GM12878 (cell line): ENCODE data around the gene ATF2. TPM values are rescaled to one million over a fixed set of nuclear protein-coding genes. Genes with fewer than 3 reads are reported as not detected.

Experiments
- ATAC-seq: fragments of 200-7000 bp; cut with Tn5 transposase; 3 replicates; pipeline ENCODE4 v1.9.1; 2020; ENCODE audit warnings: mild to moderate bottlenecking, moderate library complexity
- BruUV-seq: library from RNA; stranded (reverse); fragments of 400-500 nt; replicated peaks from 2 replicates; lab custom pipeline; 2021; lab: Mats Ljungman, UMichigan
- CTCF ChIA-PET: fragments of 300-600 bp; sonication (Branson Sonifier 250); formaldehyde crosslinking; extraction: SDS; loops from one replicate; lab custom pipeline; 2021; ENCODE audit warnings: inconsistent platforms; lab: Yijun Ruan, JAX
- POLR2A ChIA-PET: fragments of 350-600 bp; formaldehyde crosslinking; extraction: SDS; loops from one replicate; lab custom pipeline; 2021; ENCODE audit warnings: inconsistent platforms; lab: Charles Lee
- RAD21 ChIA-PET: fragments of 300-600 bp; sonication (Branson Sonifier 250); formaldehyde crosslinking; loops from one replicate; lab custom pipeline; 2023; ENCODE audit warnings: antibody characterized with exemption; ENCODE audit not compliant: unreplicated experiment; lab: Charles Lee
- SMC1A ChIA-PET: fragments of 300-600 bp; sonication (Branson Sonifier 250); formaldehyde crosslinking; loops from one replicate; lab custom pipeline; 2023; ENCODE audit not compliant: unreplicated experiment, uncharacterized antibody; lab: Charles Lee
- DNase-seq: peaks from one replicate; pipeline ENCODE4 v3.0.0-alpha.2; 2011; ENCODE audit warnings: low read depth, low spot score
- FAIRE-seq: peaks from 3 replicates; lab custom pipeline; 2011; peaks lifted over from hg19 to GRCh38; lab: Jason Lieb, UNC
- H2AFZ ChIP-seq: 2 replicates; pipeline ENCODE4 v1.6.0; 2011; ENCODE audit warnings: low read depth, low read length, control low read depth; ENCODE audit not compliant: control insufficient read depth
- H3K27ac ChIP-seq: 2 replicates; pipeline ENCODE4 v1.5.1; 2011; ENCODE audit warnings: control low read depth; ENCODE audit not compliant: control insufficient read depth, insufficient read depth
- H3K27me3 ChIP-seq, 2 experiments: replicated peaks in 1 of 2; 2 replicates each; pipeline versions ENCODE4 v1.6.0 to v1.6.1; 2011; ENCODE audit warnings: low read length in 1 of 2; ENCODE audit not compliant: control insufficient read depth in 2 of 2, insufficient read depth in 2 of 2
- H3K36me3 ChIP-seq, 2 experiments: 2 replicates each; pipeline ENCODE4 v1.5.1; 2011; ENCODE audit warnings: low read length in 1 of 2; ENCODE audit not compliant: control insufficient read depth in 2 of 2, insufficient read depth in 2 of 2
- H3K4me1 ChIP-seq: 2 replicates; pipeline ENCODE4 v1.6.1; 2011; ENCODE audit warnings: mild to moderate bottlenecking, low read length, moderate library complexity, mixed read lengths; ENCODE audit not compliant: control insufficient read depth, insufficient read depth
- H3K4me2 ChIP-seq: 2 replicates; pipeline ENCODE4 v1.6.0; 2011; ENCODE audit warnings: control low read depth; ENCODE audit not compliant: control insufficient read depth, insufficient read depth
- H3K4me3 ChIP-seq: fragments of 200-600 bp; sonication (generic); 2 replicates; pipeline ENCODE4 v1.5.1; 2016
- H3K79me2 ChIP-seq: 2 replicates; pipeline ENCODE4 v1.6.0; 2011; ENCODE audit warnings: low read length; ENCODE audit not compliant: control insufficient read depth, insufficient read depth
- H3K9ac ChIP-seq: 2 replicates; pipeline ENCODE4 v1.8.0; 2011; ENCODE audit warnings: low read length, control low read depth, mixed read lengths; ENCODE audit not compliant: control insufficient read depth, insufficient read depth
- H3K9me3 ChIP-seq: replicated peaks from 3 replicates; pipeline ENCODE4 v1.5.1; 2011; ENCODE audit warnings: mild to moderate bottlenecking, low read length; ENCODE audit not compliant: control insufficient read depth, insufficient read depth
- H4K20me1 ChIP-seq: 2 replicates; pipeline ENCODE4 v1.6.0; 2011; ENCODE audit not compliant: control insufficient read depth, insufficient read depth
- BCLAF1 ChIP-seq: fragments of 450-650 bp; IDR thresholded peaks from 2 replicates; pipeline ENCODE4 v1.6.1; 2017; ENCODE audit warnings: antibody characterized with exemption, mild to moderate bottlenecking, moderate library complexity
- DPF2 ChIP-seq: fragments of 450-650 bp; IDR thresholded peaks from 2 replicates; pipeline ENCODE4 v1.6.1; 2017; ENCODE audit warnings: mild to moderate bottlenecking
- E4F1 ChIP-seq: fragments of 450-650 bp; IDR thresholded peaks from 2 replicates; pipeline ENCODE4 v1.6.1; 2018; ENCODE audit warnings: borderline replicate concordance, mild to moderate bottlenecking; ENCODE audit not compliant: partially characterized antibody
- EP300 ChIP-seq, 2 experiments: fragments of 150-350 bp in 1 of 2; IDR thresholded peaks; 2 replicates each; pipeline ENCODE4 v1.6.1; 2011 to 2012; ENCODE audit warnings: low read depth in 2 of 2, low read length in 2 of 2, borderline replicate concordance in 1 of 2, improper control_type of control experiment in 1 of 2, inconsistent platforms in 1 of 2; ENCODE audit not compliant: control insufficient read depth in 1 of 2
- ESRRA ChIP-seq: IDR thresholded peaks from 2 replicates; pipeline ENCODE4 v1.6.1; 2012; ENCODE audit warnings: mild to moderate bottlenecking, low read length, improper control_type of control experiment
- NBN ChIP-seq: fragments of 450-650 bp; IDR thresholded peaks from 2 replicates; pipeline ENCODE4 v1.6.1; 2016
- NFXL1 ChIP-seq: fragments of 450-650 bp; IDR thresholded peaks from 2 replicates; pipeline ENCODE4 v1.6.1; 2017; ENCODE audit warnings: antibody characterized with exemption, mild to moderate bottlenecking, borderline replicate concordance
- POU2F2 ChIP-seq: IDR thresholded peaks from 3 replicates; pipeline ENCODE4 v1.6.1; 2011; ENCODE audit warnings: low read depth, mild to moderate bottlenecking, low read length, borderline replicate concordance
- RAD21 ChIP-seq: IDR thresholded peaks from 2 replicates; pipeline ENCODE4 v1.6.1; 2011; ENCODE audit warnings: mild to moderate bottlenecking, low read depth, low read length, moderate library complexity; ENCODE audit not compliant: insufficient read depth
- SUZ12 ChIP-seq: fragments of 200-600 bp; sonication (generic); IDR thresholded peaks from one replicate; pipeline ENCODE4 v1.6.1; 2018; ENCODE audit warnings: antibody characterized with exemption, mild to moderate bottlenecking; ENCODE audit not compliant: unreplicated experiment
- TARDBP ChIP-seq: IDR thresholded peaks from 2 replicates; pipeline ENCODE4 v1.6.1; 2016; ENCODE audit warnings: borderline replicate concordance
- ZBTB4 ChIP-seq: fragments of 450-650 bp; formaldehyde crosslinking; IDR thresholded peaks from 2 replicates; pipeline ENCODE4 v1.4.0; 2022; ENCODE audit warnings: mild to moderate bottlenecking, moderate library complexity
- ZNF24 ChIP-seq: fragments of 450-650 bp; IDR thresholded peaks from 2 replicates; pipeline ENCODE4 v1.6.1; 2017; ENCODE audit warnings: antibody characterized with exemption, mild to moderate bottlenecking
- WGBS: methylation state at CpG from one replicate; pipeline ENCODE4 v1.1.6; 2016; ENCODE audit warnings: low lambda C conversion rate; ENCODE audit not compliant: insufficient replicate concordance, insufficient coverage; ENCODE audit errors: missing lambda C conversion rate; 5-methylcytosine and 5-hydroxymethylcytosine counted together
- in situ Hi-C: fragments of 300-500 bp; cut with MboI; formaldehyde crosslinking; loops from 9 replicates; pipeline ENCODE4 v1.14.3; 2018; ENCODE audit warnings: mixed read lengths
- intact Hi-C: fragments of 100-400 bp; cut with micrococcal nuclease; formaldehyde crosslinking; loops from one replicate; pipeline ENCODE4 v1.14.2; 2022; ENCODE audit not compliant: unreplicated experiment
- polyA plus RNA-seq, 11 experiments: library from polyadenylated mRNA; depleted of rRNA in 4 of 11; unstranded in 6 of 11; stranded (reverse) in 5 of 11; fragments of >200 nt; fragmentation: Nextera tagmentation in 4 of 11; fragmentation: Illumina TruSeq in 1 of 11; extraction: Ambion mirVana in 4 of 11; extraction: Trizol in 1 of 11; gene quantifications; 1 replicate in 1 of 11; 2 replicates in 10 of 11; pipeline versions ENCODE4 v1.2.1 to v1.2.3, GENCODE V29; 2011 to 2016; ENCODE audit warnings: inconsistent platforms in 2 of 11, missing spikeins in 2 of 11, low read depth in 1 of 11
- total RNA-seq, 4 experiments: library from RNA; depleted of rRNA in 3 of 4; stranded (reverse); fragments of >200 nt in 3 of 4; fragmentation: Illumina TruSeq in 1 of 4; extraction: Trizol in 1 of 4; gene quantifications; 2 replicates each; pipeline versions ENCODE4 v1.2.1 to v1.2.3, GENCODE V29; 2013 to 2021
- TF ChIP-seq, protein P1 (sequence below): fragments of 450-650 bp; IDR thresholded peaks from 2 replicates; pipeline ENCODE4 v1.6.1; 2014; ENCODE audit warnings: mild to moderate bottlenecking

Gene ATF2
- total and polyA plus RNA-seq, 10 of the 15 experiments (the other 5 are each of a cell fraction or from before 2014, with no cell fraction given): 10.3 to 78.0 (median 36.0) TPM

DNA sequence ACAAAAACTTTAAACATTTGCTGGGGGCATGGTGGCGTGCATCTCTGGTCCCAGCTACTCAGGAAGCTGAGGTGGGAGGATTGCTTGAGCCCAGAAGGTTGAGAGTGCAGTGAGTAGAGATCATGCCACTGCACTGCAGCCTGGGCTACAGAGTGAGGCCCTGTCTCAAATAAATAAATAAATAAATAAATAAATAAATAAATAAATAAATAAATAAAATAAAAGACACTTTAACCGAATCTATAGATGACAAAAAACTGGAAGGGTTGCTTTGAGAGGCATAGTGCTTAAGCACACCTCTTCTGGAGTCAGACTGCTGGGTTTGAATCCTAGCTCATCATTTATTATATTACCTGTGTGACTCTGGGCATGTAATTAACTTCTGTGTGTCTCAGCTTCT is 141.6 kb downstream of the ATF2 start (continued):
- TF ChIP-seq SUZ12 (no peak), ZBTB4 (CRISPR knock-in tag) (no peak), ESRRA (no peak)

DNA sequence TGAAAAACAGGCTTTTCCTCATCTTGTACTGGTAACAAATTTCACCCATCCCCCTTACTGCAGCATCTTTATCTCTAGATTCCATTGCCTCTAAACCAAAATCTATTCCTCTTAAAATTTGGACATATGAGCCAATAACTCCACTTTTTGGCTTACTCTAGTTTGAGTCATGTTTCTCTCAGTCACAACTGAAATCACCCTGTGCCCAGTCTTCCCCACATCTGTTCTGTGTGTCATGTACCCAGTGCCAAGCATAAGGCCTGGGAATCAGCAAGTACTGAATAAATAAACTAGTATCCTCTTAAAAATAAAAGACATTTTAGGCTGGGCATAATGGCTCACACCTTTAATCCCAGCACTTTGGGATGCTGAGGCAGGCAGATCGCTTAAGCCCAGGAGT is 142.1 kb downstream of the ATF2 start:
- Histone ChIP-seq H3K4me1 (no peaks in the 10 kb centered on the region), H3K36me3 (no peaks in the 10 kb centered on the region), H3K27me3 (no peaks in the 10 kb centered on the region), H3K9ac (no peak overlapping the region), H3K79me2 (no peaks in the 10 kb centered on the region), H3K9me3 (no peaks in the 10 kb centered on the region), H4K20me1 (no peaks in the 10 kb centered on the region), H3K4me2 (no peak overlapping the region), H3K4me3 (no peak overlapping the region), H3K27ac (no peak overlapping the region), H2AFZ (no peak overlapping the region)
- POLR2A ChIA-PET: no interaction called here
- 31% methylated on average over 1 of the region's 1 CpG for WGBS
- intact Hi-C loops (no loop called here), in situ Hi-C loops (no loop called here)
- no peak for DNase-seq
- SMC1A ChIA-PET: interaction anchor here (0.7 kb wide), 1 partner anchor 48 kb away, joined by 5 read pairs; no protein-coding TSS in a partner anchor
- RAD21 ChIA-PET: interaction anchor here (0.7 kb wide), 1 partner anchor 143 kb away, joined by 3 read pairs; no protein-coding TSS in a partner anchor
- no peak for ATAC-seq
- CTCF ChIA-PET: no interaction called here
- FAIRE-seq: no peak
- BruUV-seq: no TSS peak
- TF ChIP-seq RAD21 (no peak), POU2F2 (no peak), BCLAF1 (no peak), DPF2 (no peak), NBN (no peak), ZNF24 (no peak), TARDBP (no peak), NFXL1 (no peak), E4F1 (no peak), EP300 (IDR thresholded peaks at IDR 0.05; ENCODE audit: borderline replicate concordance in 1 of 2, control insufficient read depth in 1 of 2, low read depth in 2 of 2, low read length in 2 of 2) (no peak)
- TF ChIP-seq, protein P1, sequence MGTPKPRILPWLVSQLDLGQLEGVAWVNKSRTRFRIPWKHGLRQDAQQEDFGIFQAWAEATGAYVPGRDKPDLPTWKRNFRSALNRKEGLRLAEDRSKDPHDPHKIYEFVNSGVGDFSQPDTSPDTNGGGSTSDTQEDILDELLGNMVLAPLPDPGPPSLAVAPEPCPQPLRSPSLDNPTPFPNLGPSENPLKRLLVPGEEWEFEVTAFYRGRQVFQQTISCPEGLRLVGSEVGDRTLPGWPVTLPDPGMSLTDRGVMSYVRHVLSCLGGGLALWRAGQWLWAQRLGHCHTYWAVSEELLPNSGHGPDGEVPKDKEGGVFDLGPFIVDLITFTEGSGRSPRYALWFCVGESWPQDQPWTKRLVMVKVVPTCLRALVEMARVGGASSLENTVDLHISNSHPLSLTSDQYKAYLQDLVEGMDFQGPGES: no peak
